NCI-H2029 (cell line): Measurements from ENCODE around the gene RRAS.
"Not testable (repeated sequence)": the region's sequence is repeated elsewhere in the genome, so short reads cannot be mapped to it uniquely, and the experiment has no call there.

ENCODE experiments used
- DNase-seq: peaks from one replicate; lab custom pipeline; 2025; lab: John Stamatoyannopoulos, UW

The RRAS gene

DNA sequence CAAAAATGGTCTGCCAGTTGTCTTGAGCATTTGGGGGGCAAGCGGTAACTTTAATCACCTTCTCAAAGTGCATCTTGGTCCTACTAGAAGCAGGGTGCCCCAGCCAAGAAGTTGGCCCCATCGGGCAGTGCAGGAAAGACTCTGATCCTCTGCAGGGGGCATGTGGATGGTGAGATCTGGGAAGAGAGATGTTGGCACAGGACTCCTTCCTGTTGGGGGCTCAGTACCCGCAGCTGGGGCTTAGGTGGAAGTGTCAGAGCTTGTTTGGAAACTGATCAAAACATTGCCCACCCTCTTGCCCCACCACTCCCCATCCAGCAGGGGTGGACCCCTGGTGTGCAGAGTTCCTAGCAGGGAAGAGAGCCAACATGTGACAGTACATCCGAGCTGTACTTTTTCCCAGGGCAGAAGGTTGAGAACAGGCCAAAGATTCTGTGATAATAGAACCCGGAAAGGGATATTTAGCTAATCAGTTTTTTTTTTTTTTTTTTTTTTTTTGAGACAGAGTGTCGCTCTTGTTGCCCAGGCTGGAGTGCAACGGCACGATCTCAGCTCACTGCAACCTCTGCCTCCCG is 8.8 kb downstream of the RRAS start:
- DNase-seq: no peak

DNA sequence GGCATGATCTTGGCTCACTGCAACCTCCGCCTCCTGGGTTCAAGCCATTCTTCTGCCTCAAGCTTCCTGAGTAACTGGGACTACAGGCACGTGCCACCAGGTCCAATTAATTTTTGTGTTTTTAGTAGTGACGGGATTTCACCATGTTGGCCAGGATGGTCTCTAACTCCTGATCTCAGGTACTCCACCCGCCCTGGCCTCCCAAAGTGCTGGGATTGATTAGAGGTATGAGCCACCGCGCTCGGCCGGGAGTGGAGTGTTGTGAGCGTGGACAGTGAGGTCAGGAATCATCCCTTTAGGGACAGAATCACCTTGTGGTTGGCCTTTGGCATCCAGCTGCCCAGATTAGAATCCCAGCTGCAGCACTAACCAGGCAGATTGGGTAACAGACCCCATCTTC is 10.3 kb downstream of the RRAS start:
- DNase-seq: no peak

DNA sequence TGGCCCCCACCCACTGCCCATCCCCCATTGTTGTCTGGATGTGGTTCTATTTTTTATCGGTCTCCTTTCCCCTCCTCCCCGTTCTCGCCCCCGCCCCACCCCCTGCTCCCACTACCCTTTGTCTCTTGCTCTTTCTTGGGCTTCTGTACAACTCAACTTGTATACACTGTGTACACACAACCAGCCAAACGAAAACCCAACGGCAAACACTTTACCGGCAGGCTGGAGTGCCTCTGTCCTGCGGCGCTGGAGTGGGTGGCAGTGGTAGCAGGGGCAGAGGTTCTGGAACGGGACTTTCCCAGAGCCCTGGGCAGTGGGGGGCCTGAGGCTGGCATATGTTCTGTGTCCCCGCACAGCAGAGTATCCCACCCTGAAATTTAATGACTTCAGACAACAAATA is 13.7 kb downstream of the RRAS start:
- no peak for DNase-seq

DNA sequence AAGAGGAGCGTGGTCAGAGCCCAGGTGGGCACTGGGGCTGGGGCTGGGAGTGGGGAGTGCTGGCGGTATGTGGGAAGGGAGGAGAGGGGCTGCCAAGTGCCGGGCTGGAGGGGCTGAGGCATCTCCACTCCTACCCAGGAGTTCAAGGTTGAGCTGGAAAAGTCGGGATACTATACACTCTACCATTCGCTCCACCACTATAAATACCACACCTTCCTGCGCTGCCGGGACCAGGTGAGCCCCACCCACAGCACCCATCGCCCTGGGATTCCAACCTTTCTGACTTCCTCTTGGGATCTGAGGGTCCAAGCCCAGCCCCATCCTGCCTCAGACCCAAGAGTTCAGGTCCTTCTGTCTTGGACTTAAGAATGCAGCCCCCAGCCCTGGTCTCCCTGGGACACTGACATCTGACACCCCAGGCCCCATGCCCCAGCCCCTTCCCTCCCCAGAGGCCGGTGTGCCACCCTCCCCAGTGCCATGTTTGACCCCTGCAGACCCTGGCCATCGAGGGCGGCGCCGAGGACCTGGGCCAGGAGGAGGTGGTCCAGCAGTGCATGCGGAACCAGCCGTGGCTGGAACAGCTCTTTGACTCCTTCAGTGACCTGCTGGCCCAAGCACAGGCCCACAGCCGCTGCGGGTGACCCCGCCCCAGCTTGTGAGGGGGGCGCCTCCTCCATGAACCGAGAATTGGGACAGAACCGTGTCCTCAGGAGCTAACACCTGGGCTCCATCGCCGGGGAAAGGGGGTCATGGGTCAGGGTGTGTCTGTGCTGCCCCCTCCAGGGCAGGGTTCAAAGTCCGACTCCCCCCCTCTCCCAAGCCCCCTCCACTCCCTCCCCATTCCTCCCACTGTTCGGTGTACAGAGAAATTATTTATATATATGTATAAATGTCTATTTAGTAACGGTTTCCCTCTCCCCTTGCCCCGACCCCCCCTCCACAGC is 14.7 kb downstream of the RRAS start:
- DNase-seq: no peak

DNA sequence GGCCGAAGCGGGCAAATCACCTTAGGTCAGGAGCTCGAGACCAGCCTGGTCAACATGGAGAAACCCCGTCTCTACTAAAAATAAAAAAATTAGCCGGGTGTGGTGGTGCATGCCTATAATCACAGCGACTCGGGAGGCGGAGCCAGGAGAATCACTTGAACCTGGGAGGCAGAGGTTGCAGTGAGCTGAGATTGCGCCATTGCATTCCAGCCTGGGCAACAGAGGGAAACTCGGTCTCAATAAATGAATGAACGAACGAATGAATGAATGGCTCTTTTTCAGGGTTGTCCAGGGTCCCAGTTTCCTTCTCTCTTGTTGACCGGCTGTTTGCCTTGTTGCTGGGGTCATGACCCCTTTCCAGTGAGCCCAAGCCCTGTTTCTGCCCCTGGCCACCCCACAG is 22.1 kb downstream of the RRAS start:
- not testable (repeated sequence) for DNase-seq

DNA sequence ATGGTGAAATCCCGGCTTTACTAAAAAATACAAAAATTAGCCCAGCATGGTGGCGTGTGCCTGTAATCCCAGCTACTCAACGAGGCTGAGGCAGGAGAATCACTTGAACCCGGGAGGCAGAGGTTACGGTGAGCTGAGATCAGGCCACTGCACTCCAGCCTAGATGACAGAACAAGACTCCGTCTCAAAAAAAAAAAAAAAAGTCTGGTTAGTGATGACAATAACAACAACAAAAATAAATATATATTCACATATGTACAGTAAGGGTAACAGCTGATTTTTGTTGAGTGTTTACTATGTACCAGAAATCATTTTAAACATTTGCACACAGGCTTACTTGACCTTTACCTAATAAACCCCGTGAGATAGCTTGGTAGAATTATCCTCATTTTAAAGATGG is 23.0 kb downstream of the RRAS start:
- no peak for DNase-seq

DNA sequence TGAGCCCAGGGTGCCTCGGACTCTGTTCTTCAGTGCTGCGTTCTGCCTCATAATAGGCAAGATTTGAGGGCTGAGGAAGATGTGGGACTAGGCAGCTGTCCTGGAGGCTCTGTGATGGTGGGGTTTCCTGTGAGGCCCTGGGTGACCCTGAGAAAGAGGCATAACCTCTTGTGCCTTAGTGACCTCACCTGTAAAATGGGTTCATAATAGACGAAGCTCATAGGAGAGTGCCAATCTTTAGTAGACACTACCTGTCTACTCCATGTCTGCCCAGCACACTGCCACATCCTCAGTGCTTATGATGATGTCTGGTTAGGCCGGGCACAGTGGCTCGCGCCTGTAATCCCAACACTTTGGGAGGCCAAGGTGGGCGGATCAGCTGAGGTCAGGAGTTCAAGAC is 23.4 kb downstream of the RRAS start:
- DNase-seq: no peak

DNA sequence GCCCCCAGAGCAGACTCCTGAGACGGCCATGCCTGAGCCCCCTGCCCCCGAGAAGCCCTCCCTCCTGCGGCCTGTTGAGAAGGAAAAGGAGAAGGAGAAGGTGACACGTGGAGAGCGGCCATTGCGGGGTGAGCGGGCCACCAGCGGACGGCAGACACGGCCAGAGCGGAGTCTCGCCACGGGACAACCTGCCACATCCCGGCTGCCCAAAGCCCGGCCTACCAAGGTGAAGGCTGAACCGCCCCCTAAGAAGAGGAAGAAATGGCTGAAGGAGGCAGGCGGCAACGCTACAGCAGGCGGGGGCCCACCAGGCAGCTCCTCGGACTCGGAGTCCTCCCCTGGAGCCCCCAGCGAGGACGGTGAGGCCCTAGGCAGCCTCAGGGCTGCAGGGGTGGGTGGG is 24.1 kb downstream of the RRAS start:
- no peak for DNase-seq

DNA sequence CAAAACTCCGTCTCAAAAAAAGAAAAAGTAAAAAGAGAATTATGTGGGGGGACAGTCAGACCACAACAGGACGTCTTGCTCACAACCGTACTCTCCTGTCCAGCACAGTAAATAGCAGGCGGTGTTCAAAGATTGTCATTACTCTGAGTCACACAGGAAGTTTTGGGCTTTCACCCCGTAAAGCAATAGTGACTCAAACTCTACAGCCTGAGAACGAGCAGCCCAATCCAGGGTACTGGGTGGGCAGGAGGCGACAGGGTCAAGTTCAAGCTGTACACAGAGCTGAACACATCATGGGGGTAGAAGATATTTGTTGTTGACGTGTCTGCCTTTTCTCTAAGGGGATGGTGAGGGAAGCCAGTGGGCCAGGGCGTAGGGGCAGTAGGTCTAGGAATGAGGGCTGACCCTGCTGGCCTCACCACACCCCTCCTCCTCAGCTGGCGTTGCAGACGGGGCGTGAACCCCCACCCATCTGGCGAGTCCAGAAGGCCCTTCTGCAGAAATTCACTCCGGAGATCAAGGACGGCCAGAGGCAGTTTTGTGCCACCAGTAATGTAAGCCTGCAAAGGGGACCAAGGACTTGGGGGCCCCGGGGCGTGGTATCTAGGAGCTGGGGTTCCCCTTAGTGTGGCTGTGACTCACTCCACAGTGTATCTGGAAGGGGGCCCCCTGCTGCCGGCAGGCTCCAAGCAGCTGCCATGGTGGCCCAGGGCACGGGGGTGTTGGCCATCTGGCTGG is 25.7 kb downstream of the RRAS start:
- no peak for DNase-seq

DNA sequence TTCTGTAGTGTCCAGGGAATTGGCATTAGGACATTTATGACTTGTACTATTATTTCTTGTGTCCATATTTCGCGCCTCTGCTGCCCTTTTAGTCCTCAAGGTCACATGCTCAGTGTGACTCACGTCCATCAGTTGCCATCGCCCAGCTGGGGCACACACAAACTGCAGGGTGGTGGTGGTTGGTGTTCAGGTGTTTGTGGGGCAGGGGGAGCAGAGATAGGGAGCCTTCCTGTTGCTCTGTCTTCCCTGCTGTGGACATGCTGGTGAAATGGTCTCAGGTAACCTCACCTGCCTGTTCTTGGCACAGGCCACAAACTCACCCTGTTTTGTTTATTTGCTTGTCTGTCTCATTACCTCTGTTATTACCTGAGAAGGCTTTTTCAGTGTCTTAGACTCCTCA is 26.6 kb downstream of the RRAS start:
- peak; percentile 81 for DNase-seq

DNA sequence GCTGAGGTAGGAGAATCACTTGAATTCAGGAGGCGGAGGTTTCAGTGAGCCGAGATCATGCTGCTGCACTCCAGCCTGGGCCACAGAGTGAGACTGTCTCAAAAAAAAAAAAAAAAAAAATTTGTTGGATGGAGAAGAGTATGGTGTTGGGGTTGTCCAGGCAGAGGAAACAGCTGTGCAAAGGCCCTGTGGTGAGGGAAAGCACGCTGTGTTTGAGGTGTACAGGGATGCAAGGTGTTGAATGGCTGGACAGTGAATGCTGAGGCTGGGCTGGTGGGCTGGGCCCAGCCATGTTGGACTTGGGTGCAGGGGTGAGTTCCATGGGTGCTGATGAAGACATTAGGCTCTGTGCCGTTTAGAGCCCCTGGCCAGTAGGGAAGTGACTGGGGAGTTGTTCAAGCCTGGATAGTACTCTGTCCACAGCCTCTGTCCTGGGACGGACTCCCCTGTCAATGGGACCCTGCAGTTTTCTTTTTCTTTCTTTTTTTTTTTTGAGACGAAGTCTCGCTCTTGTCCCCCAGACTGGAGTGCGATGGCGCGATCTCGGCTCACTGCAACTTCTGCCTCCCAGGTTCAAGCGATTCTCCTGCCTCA is 30.3 kb downstream of the RRAS start:
- no peak for DNase-seq

DNA sequence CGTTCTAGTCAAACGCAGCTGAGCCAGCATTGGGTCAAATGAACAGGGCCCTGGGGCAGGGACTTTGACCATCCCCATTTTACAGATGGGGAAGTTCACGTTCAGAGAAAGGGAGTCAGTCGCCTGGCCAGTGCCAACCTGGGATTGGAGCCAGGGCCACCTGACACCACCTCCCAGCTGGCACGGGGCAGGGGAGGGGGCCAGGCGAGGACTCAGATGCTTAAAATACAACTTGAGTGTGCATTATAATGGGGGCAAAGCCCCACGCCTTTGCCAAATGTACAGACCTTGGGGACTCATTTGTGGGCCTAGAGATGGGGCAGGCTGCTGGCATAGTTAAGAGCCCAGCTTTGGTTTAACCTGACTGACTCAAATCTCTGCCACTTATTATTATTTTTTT is 34.3 kb downstream of the RRAS start:
- no peak for DNase-seq

DNA sequence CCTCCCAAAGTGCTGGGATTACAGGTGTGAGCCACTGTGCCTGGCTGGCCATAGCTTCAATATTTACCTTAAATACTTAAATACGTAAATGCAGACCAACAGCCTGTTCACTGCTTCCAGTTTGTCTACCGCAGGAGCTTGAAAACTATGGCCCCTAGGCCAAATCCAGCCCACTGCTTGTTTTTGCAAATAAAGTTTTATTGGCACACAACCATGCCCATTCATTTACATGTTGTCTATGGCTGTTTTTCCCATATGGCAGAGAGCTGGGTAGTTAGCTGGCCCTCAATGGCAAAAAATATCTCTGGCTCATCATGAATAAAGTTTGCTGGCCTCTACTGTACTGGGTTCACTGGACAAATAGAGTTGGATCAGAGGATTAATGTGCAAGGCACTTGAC is 37.1 kb downstream of the RRAS start:
- DNase-seq: no peak

DNA sequence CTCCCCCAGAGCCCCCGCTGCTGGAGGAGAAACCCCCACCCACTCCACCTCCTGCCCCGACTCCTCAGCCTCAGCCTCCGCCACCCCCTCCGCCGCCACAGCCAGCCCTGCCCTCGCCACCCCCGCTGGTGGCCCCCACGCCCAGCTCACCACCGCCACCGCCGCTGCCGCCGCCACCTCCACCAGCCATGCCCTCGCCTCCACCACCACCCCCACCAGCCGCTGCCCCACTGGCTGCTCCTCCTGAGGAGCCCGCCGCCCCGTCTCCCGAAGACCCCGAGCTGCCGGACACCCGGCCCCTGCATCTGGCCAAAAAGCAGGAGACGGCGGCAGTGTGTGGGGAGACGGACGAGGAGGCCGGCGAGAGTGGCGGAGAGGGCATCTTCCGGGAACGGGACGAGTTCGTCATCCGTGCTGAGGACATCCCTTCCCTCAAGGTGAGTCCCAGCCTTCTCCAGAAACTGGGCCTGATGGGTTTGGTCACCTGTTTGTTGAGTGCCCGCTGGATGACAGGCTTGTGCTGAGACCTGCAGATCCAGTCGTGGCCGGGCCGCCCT is 38.4 kb downstream of the RRAS start:
- DNase-seq: no peak

DNA sequence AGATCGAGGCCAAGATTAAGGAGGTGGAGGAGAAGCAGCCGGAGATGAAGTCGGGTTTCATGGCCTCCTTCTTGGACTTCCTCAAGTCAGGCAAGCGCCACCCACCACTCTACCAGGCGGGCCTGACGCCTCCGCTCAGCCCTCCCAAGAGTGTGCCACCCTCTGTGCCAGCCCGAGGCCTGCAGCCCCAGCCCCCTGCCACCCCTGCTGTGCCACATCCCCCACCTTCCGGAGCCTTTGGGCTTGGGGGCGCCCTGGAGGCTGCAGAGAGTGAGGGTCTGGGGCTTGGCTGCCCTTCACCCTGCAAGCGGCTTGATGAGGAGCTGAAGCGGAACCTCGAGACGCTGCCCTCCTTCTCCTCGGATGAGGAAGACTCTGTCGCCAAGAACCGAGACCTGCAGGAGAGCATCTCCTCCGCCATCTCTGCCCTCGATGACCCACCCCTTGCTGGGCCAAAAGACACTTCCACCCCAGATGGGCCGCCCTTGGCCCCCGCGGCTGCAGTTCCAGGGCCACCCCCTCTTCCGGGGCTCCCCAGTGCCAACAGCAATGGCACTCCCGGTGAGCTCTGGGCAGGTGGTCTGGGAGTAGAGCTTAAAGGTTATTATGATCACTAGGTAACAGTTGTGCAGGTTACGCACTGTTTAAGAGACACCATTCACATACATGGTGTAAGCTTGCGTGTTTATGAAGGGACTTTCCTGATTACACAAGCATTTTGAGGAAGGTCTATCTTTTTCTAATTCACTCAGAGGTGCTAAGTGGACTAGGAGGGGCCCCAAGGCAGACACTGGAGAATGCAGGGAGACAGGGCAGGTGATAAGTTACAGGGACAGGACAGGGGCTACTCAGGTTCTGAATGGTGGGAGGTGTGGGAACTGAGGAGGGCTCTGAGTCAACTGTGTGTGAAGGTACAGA is 40.3 kb downstream of the RRAS start:
- no peak for DNase-seq

DNA sequence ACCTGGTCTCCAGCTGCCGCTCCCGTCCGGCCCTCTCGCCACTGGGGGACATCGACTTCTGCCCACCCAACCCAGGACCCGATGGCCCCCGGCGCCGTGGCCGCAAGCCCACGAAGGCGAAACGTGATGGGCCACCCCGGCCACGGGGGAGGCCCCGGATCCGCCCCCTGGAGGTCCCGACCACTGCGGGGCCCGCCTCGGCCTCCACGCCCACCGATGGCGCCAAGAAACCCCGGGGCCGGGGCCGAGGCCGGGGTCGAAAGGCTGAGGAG is 42.3 kb downstream of the RRAS start:
- no peak for DNase-seq

DNA sequence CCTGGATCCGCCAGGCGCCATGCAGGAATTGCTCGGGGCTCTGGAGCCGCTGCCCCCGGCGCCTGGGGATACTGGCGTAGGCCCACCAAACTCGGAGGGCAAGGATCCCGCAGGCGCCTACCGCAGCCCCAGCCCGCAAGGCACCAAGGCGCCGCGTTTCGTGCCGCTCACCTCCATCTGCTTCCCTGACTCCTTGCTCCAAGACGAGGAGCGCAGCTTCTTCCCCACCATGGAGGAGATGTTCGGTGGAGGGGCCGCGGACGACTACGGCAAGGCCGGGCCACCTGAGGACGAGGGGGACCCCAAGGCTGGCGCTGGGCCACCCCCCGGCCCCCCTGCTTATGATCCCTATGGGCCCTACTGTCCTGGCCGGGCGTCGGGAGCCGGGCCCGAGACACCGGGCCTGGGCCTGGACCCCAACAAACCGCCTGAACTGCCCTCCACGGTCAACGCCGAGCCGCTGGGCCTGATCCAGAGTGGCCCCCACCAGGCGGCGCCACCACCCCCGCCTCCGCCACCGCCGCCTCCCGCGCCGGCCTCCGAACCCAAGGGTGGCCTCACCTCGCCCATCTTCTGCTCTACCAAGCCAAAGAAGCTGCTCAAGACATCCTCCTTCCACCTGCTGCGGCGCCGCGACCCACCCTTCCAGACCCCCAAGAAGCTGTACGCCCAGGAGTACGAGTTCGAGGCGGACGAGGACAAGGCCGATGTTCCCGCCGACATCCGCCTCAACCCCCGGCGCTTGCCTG is 42.8 kb downstream of the RRAS start:
- no peak for DNase-seq

DNA sequence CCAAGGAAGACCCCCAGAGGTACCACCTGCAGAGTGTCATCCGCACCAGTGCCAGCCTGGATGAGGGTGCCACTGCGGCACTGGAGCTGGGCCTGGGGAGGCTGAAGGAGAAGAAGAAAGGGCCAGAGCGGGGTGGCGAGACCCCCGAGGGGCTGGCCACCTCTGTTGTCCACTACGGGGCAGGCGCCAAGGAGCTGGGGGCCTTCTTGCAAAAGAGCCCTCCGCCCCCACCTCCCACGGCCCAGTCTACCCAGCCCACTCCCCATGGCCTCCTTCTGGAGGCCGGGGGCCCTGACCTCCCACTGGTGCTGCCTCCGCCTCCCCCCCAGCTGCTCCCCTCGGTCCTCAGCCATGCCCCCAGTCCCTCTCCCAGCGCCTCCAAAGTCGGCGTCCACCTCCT is 43.5 kb downstream of the RRAS start:
- no peak for DNase-seq

DNA sequence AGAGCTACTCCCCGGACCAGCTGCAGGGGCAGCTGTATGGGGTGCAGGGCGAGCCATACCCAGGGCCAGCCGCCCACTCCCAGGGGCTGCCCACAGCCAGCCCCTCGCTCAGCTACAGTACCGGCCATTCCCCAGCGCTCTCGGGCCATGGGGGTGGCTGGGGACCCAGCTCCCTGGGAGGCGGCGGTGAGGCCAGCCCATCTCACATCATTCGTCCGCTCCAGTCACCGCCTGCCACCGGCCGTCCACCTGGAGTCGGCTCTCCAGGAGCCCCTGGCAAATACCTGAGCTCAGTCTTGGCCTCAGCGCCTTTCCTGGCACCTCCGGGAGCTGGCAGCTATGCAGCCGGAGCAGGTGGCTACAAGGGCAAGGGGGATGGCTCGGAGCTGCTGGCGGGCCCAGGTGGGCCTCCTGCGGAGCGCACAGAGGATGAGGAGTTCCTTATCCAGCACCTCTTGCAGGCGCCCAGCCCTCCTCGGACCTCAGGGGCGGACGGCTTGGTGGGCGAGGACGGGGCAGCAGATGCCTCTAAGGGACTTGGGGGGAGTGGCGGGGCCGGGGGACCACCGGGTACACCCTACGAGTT is 44.0 kb downstream of the RRAS start:
- DNase-seq: no peak
